PC-3 (cell line): ENCODE measurements around the gene HELLS. TPM values are rescaled to one million over a fixed set of nuclear protein-coding genes. Genes with fewer than 3 reads are reported as not detected.

ENCODE experiments used
- ATAC-seq: fragments of 200-7000 bp; cut with Tn5 transposase; 2 replicates; pipeline ENCODE4 v1.9.1; 2020; ENCODE audit warnings: mild to moderate bottlenecking, moderate library complexity
- BruUV-seq: library from RNA; stranded (reverse); fragments of 400-500 nt; replicated peaks from 2 replicates; lab custom pipeline; 2021; lab: Mats Ljungman, UMichigan
- CTCF ChIA-PET: fragments of 300-600 bp; sonication (Branson Sonifier 250); formaldehyde crosslinking; loops from one replicate; lab custom pipeline; 2022; ENCODE audit warnings: antibody characterized with exemption; lab: Charles Lee
- POLR2A ChIA-PET: fragments of 300-600 bp; sonication (Branson Sonifier 250); formaldehyde crosslinking; loops from one replicate; lab custom pipeline; 2022; ENCODE audit warnings: antibody characterized with exemption; ENCODE audit not compliant: unreplicated experiment; lab: Charles Lee
- DNase-seq: peaks from one replicate; pipeline ENCODE4 v3.0.0-alpha.2; 2015
- H2AFZ ChIP-seq: fragments of 300-600 bp; sonication (generic); 2 replicates; pipeline ENCODE4 v1.6.0; 2016; ENCODE audit warnings: antibody characterized with exemption, low read length
- H3F3A ChIP-seq: fragments of 300-600 bp; sonication (generic); one replicate; pipeline ENCODE4 v1.6.0; 2017; ENCODE audit warnings: antibody characterized with exemption, low read length, control low read depth, mild to moderate bottlenecking; ENCODE audit not compliant: unreplicated experiment
- H3K27ac ChIP-seq: fragments of 300-600 bp; sonication (generic); 2 replicates; pipeline ENCODE4 v1.5.1; 2016; ENCODE audit warnings: mild to moderate bottlenecking, low read length
- H3K27me3 ChIP-seq: fragments of 300-600 bp; sonication (generic); 2 replicates; pipeline ENCODE4 v1.6.1; 2016; ENCODE audit warnings: low read length, mixed read lengths
- H3K36me3 ChIP-seq: fragments of 300-600 bp; sonication (generic); 2 replicates; pipeline ENCODE4 v1.6.1; 2016; ENCODE audit warnings: low read depth, mixed run types, low read length, mixed read lengths
- H3K4me1 ChIP-seq: fragments of 300-600 bp; sonication (generic); 2 replicates; pipeline ENCODE4 v1.5.1; 2016; ENCODE audit warnings: low read length; ENCODE audit not compliant: insufficient read depth
- H3K4me2 ChIP-seq: fragments of 300-600 bp; sonication (generic); 2 replicates; pipeline ENCODE4 v1.6.0; 2016; ENCODE audit warnings: low read length
- H3K4me3 ChIP-seq: fragments of 300-600 bp; sonication (generic); 2 replicates; pipeline ENCODE4 v1.5.1; 2016; ENCODE audit warnings: mild to moderate bottlenecking, low read length, mixed read lengths
- H3K79me2 ChIP-seq: fragments of 300-600 bp; sonication (generic); 2 replicates; pipeline ENCODE4 v1.6.1; 2017; ENCODE audit warnings: low read length, mixed read lengths
- H3K9ac ChIP-seq: fragments of 300-600 bp; sonication (generic); 2 replicates; pipeline ENCODE4 v1.6.0; 2016; ENCODE audit warnings: mild to moderate bottlenecking, low read length
- H3K9me2 ChIP-seq: fragments of 300-600 bp; sonication (generic); replicated peaks from 2 replicates; pipeline ENCODE4 v1.6.1; 2016; ENCODE audit warnings: mixed run types, low read length, mixed read lengths
- H3K9me3 ChIP-seq: fragments of 300-600 bp; sonication (generic); 2 replicates; pipeline ENCODE4 v1.6.1; 2016; ENCODE audit warnings: low read length, mixed read lengths
- H4K20me1 ChIP-seq: fragments of 300-600 bp; sonication (generic); 2 replicates; pipeline ENCODE4 v1.6.1; 2016; ENCODE audit warnings: low read length, mixed read lengths
- CTCF ChIP-seq: fragments of 300-600 bp; sonication (generic); conservative IDR thresholded peaks from 2 replicates; pipeline ENCODE4 v1.5.1; 2017; ENCODE audit warnings: antibody characterized with exemption, low read depth, mild to moderate bottlenecking, low read length
- EZH2 ChIP-seq: fragments of 300-600 bp; sonication (generic); IDR thresholded peaks from one replicate; pipeline ENCODE4 v1.6.1; 2017; ENCODE audit warnings: antibody characterized with exemption, mild to moderate bottlenecking, low read length; ENCODE audit not compliant: unreplicated experiment
- EZH2phosphoT487 ChIP-seq: fragments of 300-600 bp; sonication (generic); IDR thresholded peaks from 2 replicates; pipeline ENCODE4 v1.6.1; 2018; ENCODE audit warnings: mild to moderate bottlenecking, antibody characterized with exemption, low read length, borderline replicate concordance
- intact Hi-C: fragments of 100-400 bp; cut with micrococcal nuclease; formaldehyde crosslinking; loops from 2 replicates; pipeline ENCODE4 v1.9.0; 2023
- total RNA-seq: library from RNA; depleted of rRNA; stranded (reverse); fragments of >200 nt; gene quantifications from 2 replicates; pipeline ENCODE4 v1.2.3, GENCODE V29; 2014

The HELLS gene
- total RNA-seq, 1 experiment from 2014 or later, result 86.3 TPM

- no peak overlapping the region for H3K27ac ChIP-seq
- no peak overlapping the region for H3K4me2 ChIP-seq
- no peaks in the 10 kb centered on the region for H3F3A ChIP-seq
- H3K9ac ChIP-seq, result no peak overlapping the region
- BruUV-seq, result no TSS peak
- no peaks in the 10 kb centered on the region for H4K20me1 ChIP-seq
- TF ChIP-seq CTCF (no peak), EZH2phosphoT487 (no peak), EZH2 (no peak)
- ChIA-PET CTCF (no interaction called here), POLR2A (no interaction called here)
- ATAC-seq (no peak), DNase-seq (no peak)
- H3K4me3 ChIP-seq, result no peak overlapping the region
- intact Hi-C loops, result no loop called here
- no peaks in the 10 kb centered on the region for H3K79me2 ChIP-seq
- no peaks in the 10 kb centered on the region for H3K9me3 ChIP-seq
- H3K9me2 ChIP-seq, result no peaks in the 10 kb centered on the region
- H3K27me3 ChIP-seq, result no peaks in the 10 kb centered on the region
- H3K36me3 ChIP-seq, result peaks cover 16% of the 10 kb centered on the region
- H2AFZ ChIP-seq, result no peak overlapping the region
- no peaks in the 10 kb centered on the region for H3K4me1 ChIP-seq
These were observed 25.5 kb downstream of the HELLS start for GRCh38 chr10:94571081-94571480.

GRCh38 chr10:94571528-94571927 lies 25.9 kb downstream of the HELLS start:
- Histone ChIP-seq H2AFZ (no peak overlapping the region), H3K36me3 (peaks cover 18% of the 10 kb centered on the region), H3K9me2 (no peaks in the 10 kb centered on the region), H3K79me2 (no peaks in the 10 kb centered on the region), H3K4me1 (no peaks in the 10 kb centered on the region), H3K27ac (no peak overlapping the region), H4K20me1 (no peaks in the 10 kb centered on the region), H3K27me3 (no peaks in the 10 kb centered on the region), H3K4me2 (no peak overlapping the region), H3K9ac (no peak overlapping the region), H3F3A (no peaks in the 10 kb centered on the region), H3K4me3 (no peak overlapping the region), H3K9me3 (no peaks in the 10 kb centered on the region)
- ATAC-seq (peak; percentile 53; the same call in 1 of the 2 replicates), DNase-seq (peak; percentile 26)
- ChIA-PET CTCF (no interaction called here), POLR2A (interaction anchor here (0.5 kb wide), 1 partner anchor 100 kb away, joined by 6 read pairs; no protein-coding TSS in a partner anchor)
- no TSS peak for BruUV-seq
- intact Hi-C loops, result no loop called here
- TF ChIP-seq EZH2 (no peak), EZH2phosphoT487 (no peak), CTCF (no peak)

GRCh38 chr10:94578790-94579189 lies 33.2 kb downstream of the HELLS start:
- Histone ChIP-seq H3K4me2 (no peak overlapping the region), H2AFZ (no peak overlapping the region), H3K9ac (no peak overlapping the region), H3K36me3 (peaks cover 19% of the 10 kb centered on the region), H3K4me3 (no peak overlapping the region), H3K9me2 (no peaks in the 10 kb centered on the region), H3K27ac (no peak overlapping the region), H3F3A (no peaks in the 10 kb centered on the region), H3K27me3 (no peaks in the 10 kb centered on the region), H4K20me1 (no peaks in the 10 kb centered on the region), H3K4me1 (no peaks in the 10 kb centered on the region), H3K79me2 (no peaks in the 10 kb centered on the region), H3K9me3 (no peaks in the 10 kb centered on the region)
- ChIA-PET CTCF (no interaction called here), POLR2A (no interaction called here)
- ATAC-seq, result no peak
- intact Hi-C loops, result no loop called here
- no TSS peak for BruUV-seq
- TF ChIP-seq CTCF, result no peak
- no peak for TF ChIP-seq EZH2
- TF ChIP-seq EZH2phosphoT487, result no peak
- DNase-seq, result no peak
